PC-9 (cell line): ENCODE results near the gene DOCK1.

ENCODE experiments used
- EZH2 ChIP-seq: fragments of 200-600 bp; sonication (generic); IDR thresholded peaks from 2 replicates; pipeline ENCODE4 v1.8.0; 2017; ENCODE audit warnings: antibody characterized with exemption, low read depth
- TF ChIP-seq, protein P1 (sequence below): fragments of 200-600 bp; sonication (generic); conservative IDR thresholded peaks from 2 replicates; pipeline ENCODE4 v1.6.1; 2017; ENCODE audit warnings: mixed run types, antibody characterized with exemption, mild to moderate bottlenecking, moderate library complexity

- TF ChIP-seq, protein P1, sequence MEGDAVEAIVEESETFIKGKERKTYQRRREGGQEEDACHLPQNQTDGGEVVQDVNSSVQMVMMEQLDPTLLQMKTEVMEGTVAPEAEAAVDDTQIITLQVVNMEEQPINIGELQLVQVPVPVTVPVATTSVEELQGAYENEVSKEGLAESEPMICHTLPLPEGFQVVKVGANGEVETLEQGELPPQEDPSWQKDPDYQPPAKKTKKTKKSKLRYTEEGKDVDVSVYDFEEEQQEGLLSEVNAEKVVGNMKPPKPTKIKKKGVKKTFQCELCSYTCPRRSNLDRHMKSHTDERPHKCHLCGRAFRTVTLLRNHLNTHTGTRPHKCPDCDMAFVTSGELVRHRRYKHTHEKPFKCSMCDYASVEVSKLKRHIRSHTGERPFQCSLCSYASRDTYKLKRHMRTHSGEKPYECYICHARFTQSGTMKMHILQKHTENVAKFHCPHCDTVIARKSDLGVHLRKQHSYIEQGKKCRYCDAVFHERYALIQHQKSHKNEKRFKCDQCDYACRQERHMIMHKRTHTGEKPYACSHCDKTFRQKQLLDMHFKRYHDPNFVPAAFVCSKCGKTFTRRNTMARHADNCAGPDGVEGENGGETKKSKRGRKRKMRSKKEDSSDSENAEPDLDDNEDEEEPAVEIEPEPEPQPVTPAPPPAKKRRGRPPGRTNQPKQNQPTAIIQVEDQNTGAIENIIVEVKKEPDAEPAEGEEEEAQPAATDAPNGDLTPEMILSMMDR = no peak
- no peak for TF ChIP-seq EZH2
These were observed 223.9 kb downstream of the DOCK1 start for GRCh38 chr10:127129104-127129503.
